Ovary (tissue), 9 donors: ENCODE measurements around the gene BLACAT1. TPM values are rescaled to one million over a fixed set of nuclear protein-coding genes. Genes with fewer than 3 reads are reported as not detected.
A peak's percentile ranks its signal among the peaks of the same experiment; 100 is the strongest.

Experiments used
- DNase-seq, 5 donors: peaks; one replicate each; pipeline ENCODE4 v3.0.0-alpha.2; 2019 to 2020
- H3K27ac ChIP-seq, 2 donors: fragments of 200-600 bp; one replicate each; pipeline versions ENCODE4 v1.5.1 to v1.8.0; 2019 to 2022
- H3K27me3 ChIP-seq: fragments of 200-600 bp; one replicate; pipeline ENCODE4 v1.8.0; 2022
- H3K36me3 ChIP-seq: fragments of 200-600 bp; sonication (generic); one replicate; pipeline ENCODE4 v1.5.1; 2019
- H3K4me1 ChIP-seq: one replicate; pipeline ENCODE4 v1.8.1; 2013; ENCODE audit warnings: mild to moderate bottlenecking, moderate library complexity; ENCODE audit not compliant: insufficient read depth
- H3K4me3 ChIP-seq: fragments of 200-600 bp; sonication (generic); one replicate; pipeline ENCODE4 v1.5.1; 2017
- H3K9me3 ChIP-seq, 2 donors: fragments of 200-600 bp in 1 of 2; sonication (generic) in 1 of 2; one replicate each; pipeline versions ENCODE4 v1.5.1 to v1.8.1; 2013 to 2019; ENCODE audit warnings: mild to moderate bottlenecking in 1 of 2, moderate library complexity in 1 of 2
- EP300 ChIP-seq: sonication (generic); formaldehyde crosslinking; IDR thresholded peaks from one replicate; pipeline ENCODE4 v1.6.1; 2017; ENCODE audit warnings: antibody characterized with exemption
- POLR2A ChIP-seq: fragments of 450-650 bp; IDR thresholded peaks from one replicate; pipeline ENCODE4 v1.6.1; 2017; ENCODE audit warnings: antibody characterized with exemption, mild to moderate bottlenecking, moderate library complexity
- WGBS, 3 donors: extraction: QIAGEN DNeasy Blood & Tissue Kit in 1 of 3; methylation state at CpG; one replicate each; pipeline versions ENCODE4 v1.1.5 to v1.1.7; 2013 to 2017; 5-methylcytosine and 5-hydroxymethylcytosine counted together
- intact Hi-C, 4 donors: fragments of 100-400 bp; cut with DNase I; formaldehyde crosslinking; loops; one replicate each; pipeline versions ENCODE4 v1.11.0 to v1.15.1; 2022 to 2023
- polyA plus RNA-seq, 2 donors: library from polyadenylated mRNA; stranded (reverse); fragments of 200-250 nt in 1 of 2; fragments of 350-450 nt in 1 of 2; fragmentation: Illumina TruSeq in 1 of 2; extraction: RNeasy Lipid Tissue Mini Kit (QIAGEN cat#74804) in 1 of 2; gene quantifications; one replicate each; pipeline ENCODE4 v1.2.3, GENCODE V29; 2013 to 2014
- total RNA-seq, 7 donors: library from RNA; depleted of rRNA in 2 of 7; stranded (reverse); fragments of >200 nt in 2 of 7; fragmentation: NEBNext Ultra II Directional in 3 of 7; extraction: Animal tissue kit (Norgen Biotek cat#: 25700) in 3 of 7; gene quantifications; one replicate each; pipeline versions ENCODE4 v1.1.0 to v1.2.4, GENCODE V29; 2016 to 2023
- TF ChIP-seq, protein P1 (sequence below), 3 donors: fragments of 450-650 bp in 2 of 3; fragments of 200-600 bp in 1 of 3; IDR thresholded peaks; one replicate each; pipeline versions ENCODE4 v1.5.1 to v1.8.0; 2016 to 2022; ENCODE audit warnings: antibody characterized with exemption in 3 of 3, mild to moderate bottlenecking in 1 of 3
- donor health status: DM: no; HTN: no; CAD: no; lungs with moderate emphysema.
- donor health status: DM: no; HTN: no; CAD: no.
- donor health status: Bipolar disorder and iron deficiency.
- donor health status: DM: yes; HTN: yes; CAD: no.
- donor health status: DM: no; HTN: no; CAD: no.
- donor health status: DM: yes; HTN: yes; CAD: no.

The BLACAT1 gene
- total and polyA plus RNA-seq, 9 donors: 0.08 to 2.1 (median 0.51) TPM

GRCh38 chr1:205473966-205474365, 18.1 kb upstream of the BLACAT1 start:
- H3K27me3 ChIP-seq: no peaks in the 10 kb centered on the region
- H3K27ac ChIP-seq: no peak overlapping the region
- no peaks in the 10 kb centered on the region for H3K36me3 ChIP-seq
- no peak overlapping the region for H3K4me3 ChIP-seq
- TF ChIP-seq, protein P1, sequence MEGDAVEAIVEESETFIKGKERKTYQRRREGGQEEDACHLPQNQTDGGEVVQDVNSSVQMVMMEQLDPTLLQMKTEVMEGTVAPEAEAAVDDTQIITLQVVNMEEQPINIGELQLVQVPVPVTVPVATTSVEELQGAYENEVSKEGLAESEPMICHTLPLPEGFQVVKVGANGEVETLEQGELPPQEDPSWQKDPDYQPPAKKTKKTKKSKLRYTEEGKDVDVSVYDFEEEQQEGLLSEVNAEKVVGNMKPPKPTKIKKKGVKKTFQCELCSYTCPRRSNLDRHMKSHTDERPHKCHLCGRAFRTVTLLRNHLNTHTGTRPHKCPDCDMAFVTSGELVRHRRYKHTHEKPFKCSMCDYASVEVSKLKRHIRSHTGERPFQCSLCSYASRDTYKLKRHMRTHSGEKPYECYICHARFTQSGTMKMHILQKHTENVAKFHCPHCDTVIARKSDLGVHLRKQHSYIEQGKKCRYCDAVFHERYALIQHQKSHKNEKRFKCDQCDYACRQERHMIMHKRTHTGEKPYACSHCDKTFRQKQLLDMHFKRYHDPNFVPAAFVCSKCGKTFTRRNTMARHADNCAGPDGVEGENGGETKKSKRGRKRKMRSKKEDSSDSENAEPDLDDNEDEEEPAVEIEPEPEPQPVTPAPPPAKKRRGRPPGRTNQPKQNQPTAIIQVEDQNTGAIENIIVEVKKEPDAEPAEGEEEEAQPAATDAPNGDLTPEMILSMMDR (IDR thresholded peaks at IDR 0.05): no peak
- TF ChIP-seq POLR2A (no peak), EP300 (no peak)
- no peaks in the 10 kb centered on the region for H3K9me3 ChIP-seq
- H3K4me1 ChIP-seq: peaks cover 5% of the 10 kb centered on the region
- 89 to 93% (median 90%) methylated on average over 7 of the region's 7 CpGs for WGBS, 3 donors
- no peak for DNase-seq
- intact Hi-C loops: loop anchor here in 1 of 4 donors (10.0 kb wide), 1 partner anchor 59 kb away; no protein-coding TSS in a partner anchor

DNA sequence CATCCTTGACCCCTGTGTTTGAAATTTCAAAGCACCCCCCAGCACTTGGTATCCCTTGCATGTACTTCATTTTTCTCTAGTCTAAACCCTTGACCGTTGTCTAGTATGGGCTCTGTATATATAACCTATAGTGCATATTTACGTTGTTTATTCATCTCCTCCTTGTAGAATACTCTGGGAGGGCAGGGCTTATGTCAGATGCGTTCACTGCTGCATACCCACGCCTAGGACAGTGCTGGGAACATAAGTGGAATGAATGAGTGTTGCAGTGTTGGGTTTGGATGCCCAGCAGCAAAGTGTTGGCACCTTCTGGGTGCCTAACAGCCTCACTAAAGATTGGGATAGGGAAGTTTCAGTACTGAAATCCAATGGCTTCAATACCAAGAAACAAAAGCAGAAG, 17.6 kb upstream of the BLACAT1 start:
- intact Hi-C loops: loop anchor here in 1 of 4 donors (10.0 kb wide), 1 partner anchor 59 kb away; no protein-coding TSS in a partner anchor
- Histone ChIP-seq H3K36me3 (no peaks in the 10 kb centered on the region), H3K4me3 (no peak overlapping the region), H3K9me3 (no peaks in the 10 kb centered on the region), H3K27me3 (no peaks in the 10 kb centered on the region), H3K27ac (no peak overlapping the region), H3K4me1 (peaks cover 5% of the 10 kb centered on the region)
- TF ChIP-seq EP300 (no peak), POLR2A (no peak)
- TF ChIP-seq, protein P1 (IDR thresholded peaks at IDR 0.05): no peak
- 7 to 13% (median 12%) methylated on average over 4 of the region's 4 CpGs for WGBS, 3 donors
- no peak for DNase-seq

DNA sequence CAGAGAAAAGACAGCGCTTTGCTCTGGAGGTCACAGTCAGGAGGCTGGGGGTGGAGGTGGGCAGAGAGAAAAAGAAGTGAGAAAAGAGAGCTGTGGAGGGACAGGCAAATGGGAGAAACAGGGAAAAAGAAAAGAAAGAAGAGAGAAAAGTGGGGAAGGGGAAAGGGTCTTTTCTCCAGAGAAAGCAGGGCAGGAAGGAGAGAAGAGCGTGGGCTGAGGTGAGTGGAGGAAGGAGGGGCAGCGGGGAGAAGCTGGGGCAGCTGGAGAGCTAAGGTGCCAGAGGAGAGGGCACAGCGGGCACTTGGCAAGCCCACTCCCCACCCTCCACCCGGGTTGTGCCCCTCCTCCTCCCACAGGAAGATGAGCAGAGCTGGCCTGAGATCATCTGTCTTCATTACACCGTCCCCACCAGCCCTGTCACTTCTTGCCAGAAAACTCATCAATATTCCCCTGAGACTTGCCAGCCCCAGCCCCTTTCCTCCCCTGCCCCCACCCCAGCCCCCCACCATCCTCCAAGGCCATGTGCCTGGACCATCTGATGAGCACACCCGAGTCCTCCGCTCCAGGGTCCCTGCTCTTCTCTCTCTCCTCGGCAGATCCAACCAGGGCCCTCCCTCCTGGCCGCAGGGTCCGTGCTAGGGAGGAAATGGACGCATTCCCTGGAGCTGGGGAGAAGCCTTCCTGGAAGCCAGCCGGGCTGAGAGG, 17.0 kb upstream of the BLACAT1 start:
- WGBS, 3 donors: 19 to 22% (median 20%) methylated on average over 13 of the region's 13 CpGs
- Histone ChIP-seq H3K4me1 (peaks cover 5% of the 10 kb centered on the region), H3K9me3 (no peaks in the 10 kb centered on the region), H3K27ac (no peak overlapping the region), H3K36me3 (no peaks in the 10 kb centered on the region), H3K27me3 (no peaks in the 10 kb centered on the region), H3K4me3 (no peak overlapping the region)
- TF ChIP-seq, protein P1 (IDR thresholded peaks at IDR 0.05): no peak
- TF ChIP-seq POLR2A (no peak), EP300 (no peak)
- peak in 4 of 5 donors; percentile 42 to 72 (median 49) for DNase-seq
- intact Hi-C loops: loop anchor here in 1 of 4 donors (10.0 kb wide), 1 partner anchor 58 kb away; no protein-coding TSS in a partner anchor

- 81 to 84% (median 81%) methylated on average over 6 of the region's 6 CpGs for WGBS, 3 donors
- H3K4me3 ChIP-seq: no peak overlapping the region
- TF ChIP-seq POLR2A: no peak
- no peak for TF ChIP-seq EP300
- TF ChIP-seq, protein P1 (IDR thresholded peaks at IDR 0.05): no peak
These were observed 14.3 kb upstream of the BLACAT1 start for GRCh38 chr1:205470131-205470530.

More at GRCh38 chr1:205470131-205470530, 14.3 kb upstream of the BLACAT1 start:
- Histone ChIP-seq H3K9me3 (no peaks in the 10 kb centered on the region), H3K36me3 (no peaks in the 10 kb centered on the region), H3K27ac (no peak overlapping the region), H3K27me3 (no peaks in the 10 kb centered on the region), H3K4me1 (peaks cover 6% of the 10 kb centered on the region)
- intact Hi-C loops: loop anchor here in 1 of 4 donors (10.0 kb wide), 1 partner anchor 55 kb away; no protein-coding TSS in a partner anchor
- DNase-seq: no peak
